GM20431 (cell line): ENCODE data around the gene CA12.

Experiments
- in situ Hi-C: fragments of 300-500 bp; cut with MseI, MboI; formaldehyde crosslinking; loops from one replicate; pipeline ENCODE4 v1.15.0; 2020; ENCODE audit warnings: low sequenced_read_pairs; ENCODE audit not compliant: unreplicated experiment

Gene CA12

GRCh38 chr15:63319065-63319464 is 62.6 kb downstream of the CA12 start:
- in situ Hi-C loops = no loop called here

- in situ Hi-C loops = no loop called here
These were observed 63.3 kb downstream of the CA12 start for GRCh38 chr15:63318344-63318743.

GRCh38 chr15:63314409-63314808 is 67.2 kb downstream of the CA12 start:
- in situ Hi-C loops = no loop called here

GRCh38 chr15:63313825-63314224 is 67.8 kb downstream of the CA12 start:
- in situ Hi-C loops = no loop called here

GRCh38 chr15:63312286-63312685 is 69.4 kb downstream of the CA12 start:
- in situ Hi-C loops = no loop called here

- in situ Hi-C loops = no loop called here
These were observed 71.0 kb downstream of the CA12 start for GRCh38 chr15:63310646-63311045.

GRCh38 chr15:63308947-63309346 is 72.7 kb downstream of the CA12 start:
- in situ Hi-C loops = no loop called here

- in situ Hi-C loops = no loop called here
These were observed 73.2 kb downstream of the CA12 start for GRCh38 chr15:63308491-63308890.

GRCh38 chr15:63306492-63307073 is 75.1 kb downstream of the CA12 start:
- in situ Hi-C loops = no loop called here

GRCh38 chr15:63305260-63305659 is 76.4 kb downstream of the CA12 start:
- in situ Hi-C loops = no loop called here

- in situ Hi-C loops = no loop called here
These were observed 80.6 kb downstream of the CA12 start for GRCh38 chr15:63301088-63301487.

GRCh38 chr15:63299943-63300575 is 81.6 kb downstream of the CA12 start:
- in situ Hi-C loops = loop anchor here (10.0 kb wide), 1 partner anchor 95 kb away; no protein-coding TSS in a partner anchor

GRCh38 chr15:63296195-63296594 is 85.5 kb downstream of the CA12 start:
- in situ Hi-C loops = loop anchor here (10.0 kb wide), 1 partner anchor 99 kb away; no protein-coding TSS in a partner anchor

- in situ Hi-C loops = loop anchor here (10.0 kb wide), 1 partner anchor 99 kb away; no protein-coding TSS in a partner anchor
These were observed 86.3 kb downstream of the CA12 start for GRCh38 chr15:63295341-63295740.

- in situ Hi-C loops = loop anchor here (10.0 kb wide), 1 partner anchor 100 kb away; no protein-coding TSS in a partner anchor
These were observed 87.3 kb downstream of the CA12 start for GRCh38 chr15:63294359-63294758.

GRCh38 chr15:63292771-63293170 is 88.9 kb downstream of the CA12 start:
- in situ Hi-C loops = loop anchor here (10.0 kb wide), 1 partner anchor 102 kb away; no protein-coding TSS in a partner anchor

- in situ Hi-C loops = loop anchor here (10.0 kb wide), 1 partner anchor 103 kb away; no protein-coding TSS in a partner anchor
These were observed 89.4 kb downstream of the CA12 start for GRCh38 chr15:63292241-63292640.

- in situ Hi-C loops = loop anchor here (10.0 kb wide), 1 partner anchor 103 kb away; no protein-coding TSS in a partner anchor
These were observed 90.1 kb downstream of the CA12 start for GRCh38 chr15:63291507-63291906.

- in situ Hi-C loops = no loop called here
These were observed 92.8 kb downstream of the CA12 start for GRCh38 chr15:63288778-63289378.

- in situ Hi-C loops = no loop called here
These were observed 93.3 kb downstream of the CA12 start for GRCh38 chr15:63288342-63288741.

GRCh38 chr15:63287109-63287508 is 94.5 kb downstream of the CA12 start:
- in situ Hi-C loops = no loop called here
